HG03097 (cell line): Measurements from ENCODE around the gene MDM1.

Experiments
- ATAC-seq: cut with Tn5 transposase; IDR thresholded peaks from one replicate; pipeline ENCODE4 v1.9.1; 2021; ENCODE audit not compliant: unreplicated experiment, low FRiP score

Gene MDM1

GRCh38 chr12:68331869-68332727 lies at the start of gene MDM1:
Gene MDM1 (minus strand): TSS chr12:68332362. CDS start chr12:68332245, 117 bp downstream.
- peak; percentile 99 for ATAC-seq

- ATAC-seq: no peak
These were observed 49.5 kb upstream of the MDM1 start for GRCh38 chr12:68381476-68382219.

- ATAC-seq: no peak
These were observed 46.9 kb upstream of the MDM1 start for GRCh38 chr12:68378872-68379606.

GRCh38 chr12:68377881-68378280 lies 45.7 kb upstream of the MDM1 start:
- ATAC-seq: no peak

- no peak for ATAC-seq
These were observed 44.7 kb upstream of the MDM1 start for GRCh38 chr12:68376901-68377300.

GRCh38 chr12:68375756-68376695 lies 43.9 kb upstream of the MDM1 start:
- ATAC-seq: no peak

GRCh38 chr12:68374307-68374982 lies 42.3 kb upstream of the MDM1 start:
- ATAC-seq: peak; percentile 89

GRCh38 chr12:68370667-68371066 lies 38.5 kb upstream of the MDM1 start:
- ATAC-seq: no peak

GRCh38 chr12:68370006-68370590 lies 37.9 kb upstream of the MDM1 start:
- ATAC-seq: no peak

- no peak for ATAC-seq
These were observed 36.2 kb upstream of the MDM1 start for GRCh38 chr12:68368327-68368726.

- no peak for ATAC-seq
These were observed 35.7 kb upstream of the MDM1 start for GRCh38 chr12:68367903-68368302.

GRCh38 chr12:68367116-68367515 lies 35.0 kb upstream of the MDM1 start:
- no peak for ATAC-seq

GRCh38 chr12:68364893-68365725 lies 32.9 kb upstream of the MDM1 start:
- ATAC-seq: peak; percentile 82

- ATAC-seq: no peak
These were observed 32.2 kb upstream of the MDM1 start for GRCh38 chr12:68364328-68364727.

- no peak for ATAC-seq
These were observed 29.8 kb upstream of the MDM1 start for GRCh38 chr12:68361953-68362352.

GRCh38 chr12:68359674-68360073 lies 27.5 kb upstream of the MDM1 start:
- no peak for ATAC-seq

- peak; percentile 53 for ATAC-seq
These were observed 26.6 kb upstream of the MDM1 start for GRCh38 chr12:68358532-68359485.
